Stomach (tissue), 4 donors: ENCODE results near the gene POU2AF3.

Experiments used
- EP300 ChIP-seq: sonication (generic); formaldehyde crosslinking; IDR thresholded peaks from one replicate; pipeline ENCODE4 v1.6.1; 2017; ENCODE audit warnings: antibody characterized with exemption
- POLR2A ChIP-seq, 4 donors: fragments of 450-650 bp; IDR thresholded peaks; one replicate each; pipeline ENCODE4 v1.6.1; 2016; ENCODE audit warnings: antibody characterized with exemption in 4 of 4, control low read depth in 2 of 4, mild to moderate bottlenecking in 1 of 4, moderate library complexity in 1 of 4
- POLR2AphosphoS5 ChIP-seq, 3 donors: sonication (generic); formaldehyde crosslinking; IDR thresholded peaks; one replicate each; pipeline ENCODE4 v1.6.1; 2016; ENCODE audit warnings: antibody characterized with exemption in 3 of 3
- TF ChIP-seq, protein P1 (sequence below), 7 experiments: fragments of 450-650 bp in 4 of 7; fragments of 200-600 bp in 3 of 7; sonication (generic) in 3 of 7; IDR thresholded peaks; one replicate each; pipeline ENCODE4 v1.5.1; 2016 to 2019; ENCODE audit warnings: antibody characterized with exemption in 7 of 7, control low read depth in 2 of 7, mild to moderate bottlenecking in 1 of 7

DNA sequence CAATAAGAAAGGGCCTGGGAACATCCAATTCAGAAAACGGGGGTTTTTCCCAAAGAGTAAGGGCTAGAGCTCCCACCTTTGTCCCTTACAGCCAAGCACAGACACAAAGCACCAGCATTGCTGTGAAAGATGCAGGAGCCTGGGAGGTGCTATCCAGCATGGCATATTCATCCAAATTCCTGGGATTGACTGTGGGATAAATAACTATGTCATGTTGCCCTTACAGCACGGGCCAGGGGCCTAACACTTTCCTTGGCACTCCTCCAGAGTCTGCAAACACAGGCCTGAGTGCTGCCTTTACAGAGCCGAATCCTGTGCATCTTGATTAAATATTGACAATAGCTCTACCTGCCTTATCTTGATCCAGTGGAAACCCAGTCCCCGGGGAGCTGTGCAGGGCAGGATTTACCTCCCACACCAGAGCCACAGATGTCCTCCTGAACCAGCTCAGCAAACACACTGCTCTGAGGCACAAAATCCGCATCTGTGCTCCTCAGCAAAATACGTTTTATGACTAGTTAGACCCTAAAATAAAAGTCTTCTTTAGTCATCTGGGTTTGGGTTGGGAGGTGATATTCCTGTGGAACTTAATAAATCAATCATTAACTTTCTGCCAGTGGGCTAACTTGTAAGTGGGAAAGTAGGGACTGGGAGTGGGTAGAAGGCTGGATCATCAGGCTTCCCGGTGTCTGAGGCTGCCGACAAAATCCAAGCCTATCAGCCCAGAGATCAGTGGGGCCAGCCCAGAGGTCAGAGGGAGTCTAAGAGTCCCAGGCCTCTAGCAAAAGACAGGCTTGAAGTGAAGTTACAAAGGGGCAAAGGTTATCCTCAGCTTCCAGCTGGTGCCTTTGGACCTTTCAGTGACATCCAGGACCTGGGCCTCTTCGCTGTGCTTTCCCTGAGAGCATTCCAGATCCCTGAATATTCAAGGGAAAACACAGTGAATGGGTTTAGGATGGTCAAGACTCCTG is 36.5 kb downstream of the POU2AF3 start:
- TF ChIP-seq, protein P1, sequence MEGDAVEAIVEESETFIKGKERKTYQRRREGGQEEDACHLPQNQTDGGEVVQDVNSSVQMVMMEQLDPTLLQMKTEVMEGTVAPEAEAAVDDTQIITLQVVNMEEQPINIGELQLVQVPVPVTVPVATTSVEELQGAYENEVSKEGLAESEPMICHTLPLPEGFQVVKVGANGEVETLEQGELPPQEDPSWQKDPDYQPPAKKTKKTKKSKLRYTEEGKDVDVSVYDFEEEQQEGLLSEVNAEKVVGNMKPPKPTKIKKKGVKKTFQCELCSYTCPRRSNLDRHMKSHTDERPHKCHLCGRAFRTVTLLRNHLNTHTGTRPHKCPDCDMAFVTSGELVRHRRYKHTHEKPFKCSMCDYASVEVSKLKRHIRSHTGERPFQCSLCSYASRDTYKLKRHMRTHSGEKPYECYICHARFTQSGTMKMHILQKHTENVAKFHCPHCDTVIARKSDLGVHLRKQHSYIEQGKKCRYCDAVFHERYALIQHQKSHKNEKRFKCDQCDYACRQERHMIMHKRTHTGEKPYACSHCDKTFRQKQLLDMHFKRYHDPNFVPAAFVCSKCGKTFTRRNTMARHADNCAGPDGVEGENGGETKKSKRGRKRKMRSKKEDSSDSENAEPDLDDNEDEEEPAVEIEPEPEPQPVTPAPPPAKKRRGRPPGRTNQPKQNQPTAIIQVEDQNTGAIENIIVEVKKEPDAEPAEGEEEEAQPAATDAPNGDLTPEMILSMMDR (IDR thresholded peaks at IDR 0.05), result no peak
- peak in 2 of 3 donors; percentile 79 to 86 for TF ChIP-seq POLR2AphosphoS5 (IDR thresholded peaks at IDR 0.05)
- TF ChIP-seq POLR2A (IDR thresholded peaks at IDR 0.05), result no peak
- no peak for TF ChIP-seq EP300
